ENCODE measurements around the gene TMIE.

- no peak for TF ChIP-seq EP300 (IDR thresholded peaks at IDR 0.05)
- no peak for TF ChIP-seq CTCF (IDR thresholded peaks at IDR 0.05)
- TF ChIP-seq POLR2A (IDR thresholded peaks at IDR 0.05) = no peak
- no peak for TF ChIP-seq POLR2AphosphoS5 (IDR thresholded peaks at IDR 0.05)
Observed at GRCh38 chr3:46715507-46716175, 14.4 kb downstream of the TMIE start.

Measured in suprapubic skin (tissue), 4 donors.